Mucosa of descending colon (tissue), 3 donors: Measurements from ENCODE around the gene KIAA0825. TPM values are rescaled to one million over a fixed set of nuclear protein-coding genes. Genes with fewer than 3 reads are reported as not detected.
A peak's percentile ranks its signal among the peaks of the same experiment; 100 is the strongest.

ENCODE experiments used
- ATAC-seq: fragments of 200-7000 bp; cut with Tn5 transposase; one replicate; pipeline ENCODE4 v1.9.1; 2020; ENCODE audit warnings: mild to moderate bottlenecking, moderate library complexity
- DNase-seq, 3 donors: peaks; one replicate each; pipeline ENCODE4 v3.0.0-alpha.2; 2020
- H3K36me3 ChIP-seq: fragments of 200-600 bp; one replicate; pipeline ENCODE4 v1.8.0; 2021; ENCODE audit warnings: low read depth, mild to moderate bottlenecking
- H3K4me1 ChIP-seq: fragments of 200-600 bp; one replicate; pipeline ENCODE4 v1.8.0; 2021; ENCODE audit warnings: low read depth, mild to moderate bottlenecking
- H3K4me3 ChIP-seq: fragments of 200-600 bp; one replicate; pipeline ENCODE4 v1.8.0; 2021; ENCODE audit warnings: mild to moderate bottlenecking
- H3K9me3 ChIP-seq: fragments of 200-600 bp; one replicate; pipeline ENCODE4 v1.8.0; 2021; ENCODE audit warnings: mild to moderate bottlenecking
- intact Hi-C, 2 donors: fragments of 100-400 bp; cut with DNase I in 1 of 2; cut with micrococcal nuclease in 1 of 2; formaldehyde crosslinking; loops; one replicate each; pipeline versions ENCODE4 v1.11.0 to v1.11.1; 2022; cut with DNase I, micrococcal nuclease
- total RNA-seq, 3 donors: library from RNA; stranded (reverse); fragmentation: NEBNext Ultra II Directional in 2 of 3; extraction: Animal tissue kit (Norgen Biotek cat#: 25700) in 2 of 3; gene quantifications; one replicate each; pipeline versions ENCODE4 v1.2.1 to v1.2.4, GENCODE V29; 2021 to 2023
- TF ChIP-seq, protein P1 (sequence below): fragments of 200-600 bp; IDR thresholded peaks from one replicate; pipeline ENCODE4 v1.8.0; 2022; ENCODE audit warnings: antibody characterized with exemption, mild to moderate bottlenecking
- donor health status: DM: no; HTN: no; CAD: no; lungs with moderate emphysema.
- donor health status: DM: no; HTN: no; CAD: no.
- donor health status: DM: no; HTN: yes; CAD: no.

Gene KIAA0825
- total RNA-seq, 3 donors from 2014 or later, result 2.6 to 3.6 (median 3.1) TPM

DNA sequence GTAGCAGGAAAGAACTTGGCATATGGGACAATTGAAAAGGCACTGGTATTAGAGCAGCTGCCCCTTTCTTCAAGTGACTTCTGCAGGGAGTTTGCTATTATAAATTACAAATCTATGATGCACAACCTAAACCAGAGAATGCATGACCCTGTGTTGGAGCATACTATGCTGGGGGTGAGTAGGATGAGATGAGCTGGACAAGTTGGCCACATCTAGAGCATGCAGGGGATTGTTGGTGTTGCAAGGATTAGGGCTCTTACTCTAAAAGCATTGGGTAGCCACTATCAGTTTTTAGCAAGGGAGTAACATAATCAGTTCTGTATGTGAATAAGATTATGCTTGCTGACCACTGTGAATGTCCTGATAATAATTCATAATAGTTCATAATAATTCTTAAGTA is 186.7 kb downstream of the KIAA0825 start:
- intact Hi-C loops, result no loop called here
- Histone ChIP-seq H3K36me3 (no peaks in the 10 kb centered on the region), H3K4me3 (no peak overlapping the region), H3K4me1 (no peaks in the 10 kb centered on the region), H3K9me3 (no peaks in the 10 kb centered on the region)
- DNase-seq (no peak), ATAC-seq (no peak)
- TF ChIP-seq, protein P1, sequence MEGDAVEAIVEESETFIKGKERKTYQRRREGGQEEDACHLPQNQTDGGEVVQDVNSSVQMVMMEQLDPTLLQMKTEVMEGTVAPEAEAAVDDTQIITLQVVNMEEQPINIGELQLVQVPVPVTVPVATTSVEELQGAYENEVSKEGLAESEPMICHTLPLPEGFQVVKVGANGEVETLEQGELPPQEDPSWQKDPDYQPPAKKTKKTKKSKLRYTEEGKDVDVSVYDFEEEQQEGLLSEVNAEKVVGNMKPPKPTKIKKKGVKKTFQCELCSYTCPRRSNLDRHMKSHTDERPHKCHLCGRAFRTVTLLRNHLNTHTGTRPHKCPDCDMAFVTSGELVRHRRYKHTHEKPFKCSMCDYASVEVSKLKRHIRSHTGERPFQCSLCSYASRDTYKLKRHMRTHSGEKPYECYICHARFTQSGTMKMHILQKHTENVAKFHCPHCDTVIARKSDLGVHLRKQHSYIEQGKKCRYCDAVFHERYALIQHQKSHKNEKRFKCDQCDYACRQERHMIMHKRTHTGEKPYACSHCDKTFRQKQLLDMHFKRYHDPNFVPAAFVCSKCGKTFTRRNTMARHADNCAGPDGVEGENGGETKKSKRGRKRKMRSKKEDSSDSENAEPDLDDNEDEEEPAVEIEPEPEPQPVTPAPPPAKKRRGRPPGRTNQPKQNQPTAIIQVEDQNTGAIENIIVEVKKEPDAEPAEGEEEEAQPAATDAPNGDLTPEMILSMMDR, result no peak

DNA sequence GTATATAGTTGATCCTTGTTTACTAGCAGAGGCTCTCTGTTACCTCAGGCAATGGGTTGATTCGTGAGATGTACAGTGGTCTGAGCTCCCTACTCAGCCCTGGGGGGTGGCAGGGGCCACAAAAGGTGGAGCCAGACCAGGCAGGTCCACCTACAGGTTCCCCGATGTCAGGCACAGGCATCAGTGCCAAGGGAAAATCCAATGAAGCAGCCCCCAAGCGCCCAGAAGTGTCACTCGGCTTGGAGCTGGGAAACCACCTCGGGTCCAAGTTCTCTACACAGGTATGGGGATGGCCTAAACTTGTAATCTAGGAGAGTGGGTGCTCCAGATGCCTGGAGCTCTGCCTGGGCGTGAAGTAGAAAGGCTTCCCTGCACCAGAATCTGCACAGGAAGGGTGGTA is 188.8 kb downstream of the KIAA0825 start:
- ATAC-seq (no peak), DNase-seq (no peak)
- H3K36me3 ChIP-seq, result no peaks in the 10 kb centered on the region
- no peak overlapping the region for H3K4me3 ChIP-seq
- TF ChIP-seq, protein P1, result no peak
- no peaks in the 10 kb centered on the region for H3K9me3 ChIP-seq
- intact Hi-C loops, result no loop called here
- no peaks in the 10 kb centered on the region for H3K4me1 ChIP-seq

DNA sequence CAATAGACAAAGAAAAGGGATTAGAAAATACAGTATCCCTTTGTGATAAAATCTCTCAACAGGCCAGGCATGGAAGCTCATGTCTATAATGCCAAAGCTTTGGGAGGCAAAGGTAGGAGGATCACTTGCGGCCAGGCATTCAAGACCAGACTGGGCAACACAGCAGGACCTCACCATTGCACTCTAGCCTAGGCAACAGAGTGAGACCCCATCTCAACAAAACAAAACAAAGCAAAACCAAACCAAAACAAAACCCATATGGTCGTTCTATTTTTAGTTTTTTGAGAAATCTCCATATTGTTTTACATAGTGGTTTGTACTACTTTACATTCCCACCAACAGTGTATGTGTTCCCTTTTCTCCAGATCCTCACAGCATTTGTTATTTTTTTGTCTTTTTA is 193.0 kb downstream of the KIAA0825 start:
- TF ChIP-seq, protein P1, result no peak
- no peaks in the 10 kb centered on the region for H3K4me1 ChIP-seq
- no peaks in the 10 kb centered on the region for H3K36me3 ChIP-seq
- H3K4me3 ChIP-seq, result no peak overlapping the region
- intact Hi-C loops, result no loop called here
- no peak for ATAC-seq
- no peak for DNase-seq
- no peaks in the 10 kb centered on the region for H3K9me3 ChIP-seq

DNA sequence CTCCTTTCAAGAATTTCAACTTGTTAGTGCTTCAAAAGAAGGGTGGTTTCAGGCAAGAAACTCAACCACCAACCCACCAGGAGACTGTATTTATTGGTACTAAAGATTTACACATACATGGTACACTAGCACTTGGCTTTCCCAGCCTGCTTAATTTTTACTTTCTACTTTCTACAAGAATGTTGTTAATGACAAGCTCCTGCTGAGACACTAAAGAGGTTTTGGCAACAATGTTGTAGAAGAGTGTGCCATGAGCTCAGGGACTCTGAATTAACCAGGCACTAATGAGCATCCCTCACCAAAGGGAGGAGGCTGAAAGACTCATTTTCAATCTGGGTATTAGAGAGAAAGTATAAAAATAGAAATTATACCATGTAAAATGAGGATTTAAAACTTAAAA is 195.0 kb downstream of the KIAA0825 start:
- ATAC-seq (no peak), DNase-seq (no peak)
- Histone ChIP-seq H3K9me3 (no peaks in the 10 kb centered on the region), H3K36me3 (no peaks in the 10 kb centered on the region), H3K4me1 (no peaks in the 10 kb centered on the region), H3K4me3 (no peak overlapping the region)
- intact Hi-C loops, result no loop called here
- TF ChIP-seq, protein P1, result no peak

DNA sequence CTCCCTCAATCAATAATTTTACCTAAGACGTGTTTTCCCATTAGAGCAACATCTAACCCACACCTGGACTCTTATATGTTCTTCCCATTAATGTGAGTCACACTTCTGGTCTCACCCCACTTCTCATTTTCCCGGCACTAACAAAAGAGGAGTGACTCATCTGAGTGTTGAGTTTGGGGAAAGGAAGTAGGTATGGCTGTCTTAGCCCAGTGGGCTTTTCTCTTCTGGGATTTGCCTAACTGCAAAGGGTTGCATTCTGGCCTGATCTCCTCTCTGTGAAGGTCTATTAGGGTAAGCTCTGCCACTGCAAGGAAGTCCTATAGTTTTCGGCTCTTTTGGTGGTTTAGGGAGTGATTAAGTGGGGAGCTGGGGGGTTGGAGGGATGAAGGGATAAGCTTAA is 195.6 kb downstream of the KIAA0825 start:
- intact Hi-C loops, result no loop called here
- H3K36me3 ChIP-seq, result no peaks in the 10 kb centered on the region
- TF ChIP-seq, protein P1, result no peak
- peak; percentile 33 for ATAC-seq
- no peaks in the 10 kb centered on the region for H3K4me1 ChIP-seq
- no peaks in the 10 kb centered on the region for H3K9me3 ChIP-seq
- DNase-seq, result no peak
- H3K4me3 ChIP-seq, result no peak overlapping the region

DNA sequence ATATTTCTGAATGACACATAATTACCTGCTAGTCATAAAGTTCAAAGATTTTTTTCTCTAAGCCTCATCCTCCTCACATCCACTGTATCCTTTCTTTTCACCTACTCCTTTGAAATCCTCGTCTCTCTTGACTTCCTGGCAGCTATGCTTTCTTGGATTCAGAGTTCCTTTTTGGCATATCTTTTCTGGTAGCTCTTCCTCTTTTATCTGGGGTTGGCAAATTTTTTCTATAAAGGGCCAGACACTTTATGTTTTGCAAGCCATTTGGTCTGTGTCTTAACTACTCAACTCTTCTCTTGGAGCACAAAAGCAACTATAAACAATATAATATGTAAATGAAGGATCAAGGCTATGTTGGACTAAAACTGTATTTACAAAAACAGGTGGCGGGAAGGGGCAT is 197.5 kb downstream of the KIAA0825 start:
- intact Hi-C loops, result no loop called here

More for the DNA sequence above, 197.5 kb downstream of the KIAA0825 start:
- no peaks in the 10 kb centered on the region for H3K36me3 ChIP-seq
- no peaks in the 10 kb centered on the region for H3K4me1 ChIP-seq
- TF ChIP-seq, protein P1, result no peak
- ATAC-seq (no peak), DNase-seq (no peak)
- no peak overlapping the region for H3K4me3 ChIP-seq
- H3K9me3 ChIP-seq, result no peaks in the 10 kb centered on the region
